Measurements from ENCODE around the gene EDN2.

EDN2 gene

DNA sequence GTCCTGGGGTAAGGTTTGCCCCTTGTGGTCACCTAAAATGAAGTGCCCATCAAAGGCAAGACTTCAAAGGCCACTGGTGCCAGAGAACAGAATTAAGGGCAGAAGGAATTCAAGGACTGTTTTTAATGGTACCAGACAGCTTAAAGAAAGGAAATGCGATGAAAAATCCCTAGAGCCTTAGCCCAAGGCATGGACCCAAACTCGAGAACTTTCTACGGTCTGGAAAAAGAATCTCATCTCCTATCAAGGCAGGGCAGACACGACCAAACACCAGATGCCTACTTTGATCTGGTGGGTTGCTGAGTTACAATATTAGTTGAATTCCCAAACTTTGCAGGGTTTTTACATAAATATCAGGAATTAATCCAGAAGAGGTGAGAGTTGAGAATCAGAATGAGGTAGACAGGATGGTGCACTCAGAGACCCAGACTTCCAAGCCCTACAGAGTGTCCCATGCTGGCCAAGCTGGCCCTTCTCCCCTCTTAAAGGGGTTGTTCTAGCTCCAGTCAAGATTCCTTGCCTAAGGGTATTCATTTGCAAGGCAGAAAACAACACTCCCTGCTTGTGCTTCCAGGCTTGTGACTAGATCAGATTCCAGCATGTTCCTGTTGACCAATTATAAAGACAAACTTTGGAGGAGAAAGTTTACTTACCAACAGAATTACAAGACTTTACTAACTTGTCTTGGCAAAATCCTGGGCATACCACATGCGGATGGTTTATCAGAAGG, 48.0 kb downstream of the EDN2 start:
- Histone ChIP-seq H2AFZ (ENCODE audit: low read length) (no peak overlapping the region), H3F3A (ENCODE audit: low read depth) (no peaks in the 10 kb centered on the region), H3K9ac (ENCODE audit: low read depth, low read length, poor library complexity, severe bottlenecking) (no peak overlapping the region), H3K4me1 (ENCODE audit: insufficient read depth, low read length, poor library complexity, severe bottlenecking) (no peaks in the 10 kb centered on the region), H3K79me2 (ENCODE audit: insufficient read depth, low read length) (no peaks in the 10 kb centered on the region), H3K4me2 (ENCODE audit: low read depth, low read length, poor library complexity, severe bottlenecking) (no peak overlapping the region), H3K4me3 (ENCODE audit: low read length, poor library complexity, severe bottlenecking) (no peak overlapping the region), H3K27me3 (ENCODE audit: insufficient read depth, low read length, poor library complexity, severe bottlenecking) (no peaks in the 10 kb centered on the region), H3K9me3 (ENCODE audit: insufficient read depth, low read depth, low read length) (no peaks in the 10 kb centered on the region), H4K20me1 (ENCODE audit: insufficient read depth, low read length, poor library complexity, severe bottlenecking) (no peaks in the 10 kb centered on the region), H3K9me2 (replicated peaks; ENCODE audit: low read depth, low read length) (no peaks in the 10 kb centered on the region), H3K36me3 (ENCODE audit: insufficient read depth, low read length) (no peaks in the 10 kb centered on the region)
- TF ChIP-seq, protein P1, sequence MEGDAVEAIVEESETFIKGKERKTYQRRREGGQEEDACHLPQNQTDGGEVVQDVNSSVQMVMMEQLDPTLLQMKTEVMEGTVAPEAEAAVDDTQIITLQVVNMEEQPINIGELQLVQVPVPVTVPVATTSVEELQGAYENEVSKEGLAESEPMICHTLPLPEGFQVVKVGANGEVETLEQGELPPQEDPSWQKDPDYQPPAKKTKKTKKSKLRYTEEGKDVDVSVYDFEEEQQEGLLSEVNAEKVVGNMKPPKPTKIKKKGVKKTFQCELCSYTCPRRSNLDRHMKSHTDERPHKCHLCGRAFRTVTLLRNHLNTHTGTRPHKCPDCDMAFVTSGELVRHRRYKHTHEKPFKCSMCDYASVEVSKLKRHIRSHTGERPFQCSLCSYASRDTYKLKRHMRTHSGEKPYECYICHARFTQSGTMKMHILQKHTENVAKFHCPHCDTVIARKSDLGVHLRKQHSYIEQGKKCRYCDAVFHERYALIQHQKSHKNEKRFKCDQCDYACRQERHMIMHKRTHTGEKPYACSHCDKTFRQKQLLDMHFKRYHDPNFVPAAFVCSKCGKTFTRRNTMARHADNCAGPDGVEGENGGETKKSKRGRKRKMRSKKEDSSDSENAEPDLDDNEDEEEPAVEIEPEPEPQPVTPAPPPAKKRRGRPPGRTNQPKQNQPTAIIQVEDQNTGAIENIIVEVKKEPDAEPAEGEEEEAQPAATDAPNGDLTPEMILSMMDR (conservative IDR thresholded peaks at IDR 0.05; ENCODE audit: low read length) = no peak
- no peak for TF ChIP-seq EZH2phosphoT487 (IDR thresholded peaks at IDR 0.05; ENCODE audit: borderline replicate concordance)

DNA sequence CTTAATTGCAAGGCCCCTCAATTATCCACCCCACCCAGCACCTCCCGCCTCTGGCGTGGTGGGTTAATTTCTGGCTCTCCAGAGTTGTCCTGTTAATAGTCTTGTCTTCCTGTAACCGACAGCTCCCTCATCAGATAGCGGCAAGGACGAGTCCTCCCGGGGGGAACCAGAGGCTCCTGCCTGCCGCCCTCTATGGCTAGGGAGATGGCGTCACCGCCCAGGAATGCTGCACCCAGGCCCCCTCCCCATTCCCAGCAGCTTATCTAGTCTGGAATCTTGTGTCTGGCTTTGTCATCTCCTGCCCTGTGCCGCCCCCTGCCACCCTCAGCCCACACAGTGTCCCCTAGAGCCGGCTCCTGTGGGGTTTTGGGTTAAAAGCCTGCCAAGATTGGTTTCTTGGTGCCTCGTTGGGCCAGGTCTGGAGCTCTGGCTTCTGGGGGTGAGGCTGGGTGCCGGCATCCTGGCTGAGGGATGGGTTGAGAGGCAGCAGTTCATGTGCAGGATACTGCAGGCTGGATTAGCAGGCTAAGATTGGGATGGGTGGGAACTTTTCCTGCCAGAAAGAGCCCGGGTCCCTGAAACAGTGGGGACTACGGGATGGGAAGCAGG, 48.8 kb downstream of the EDN2 start:
- no peaks in the 10 kb centered on the region for H3K27me3 ChIP-seq (ENCODE audit: insufficient read depth, low read length, poor library complexity, severe bottlenecking)
- H3K9me2 ChIP-seq (replicated peaks; ENCODE audit: low read depth, low read length) = no peaks in the 10 kb centered on the region
- H3F3A ChIP-seq (ENCODE audit: low read depth) = no peaks in the 10 kb centered on the region
- no peak overlapping the region for H2AFZ ChIP-seq (ENCODE audit: low read length)
- TF ChIP-seq, protein P1 (conservative IDR thresholded peaks at IDR 0.05; ENCODE audit: low read length) = no peak
- TF ChIP-seq EZH2phosphoT487 (IDR thresholded peaks at IDR 0.05; ENCODE audit: borderline replicate concordance) = no peak
- no peaks in the 10 kb centered on the region for H3K4me1 ChIP-seq (ENCODE audit: insufficient read depth, low read length, poor library complexity, severe bottlenecking)
- no peaks in the 10 kb centered on the region for H3K9me3 ChIP-seq (ENCODE audit: insufficient read depth, low read depth, low read length)
- no peaks in the 10 kb centered on the region for H4K20me1 ChIP-seq (ENCODE audit: insufficient read depth, low read length, poor library complexity, severe bottlenecking)
- no peaks in the 10 kb centered on the region for H3K36me3 ChIP-seq (ENCODE audit: insufficient read depth, low read length)
- H3K4me3 ChIP-seq (ENCODE audit: low read length, poor library complexity, severe bottlenecking) = no peak overlapping the region
- H3K9ac ChIP-seq (ENCODE audit: low read depth, low read length, poor library complexity, severe bottlenecking) = no peak overlapping the region
- H3K4me2 ChIP-seq (ENCODE audit: low read depth, low read length, poor library complexity, severe bottlenecking) = no peak overlapping the region
- H3K79me2 ChIP-seq (ENCODE audit: insufficient read depth, low read length) = no peaks in the 10 kb centered on the region

DNA sequence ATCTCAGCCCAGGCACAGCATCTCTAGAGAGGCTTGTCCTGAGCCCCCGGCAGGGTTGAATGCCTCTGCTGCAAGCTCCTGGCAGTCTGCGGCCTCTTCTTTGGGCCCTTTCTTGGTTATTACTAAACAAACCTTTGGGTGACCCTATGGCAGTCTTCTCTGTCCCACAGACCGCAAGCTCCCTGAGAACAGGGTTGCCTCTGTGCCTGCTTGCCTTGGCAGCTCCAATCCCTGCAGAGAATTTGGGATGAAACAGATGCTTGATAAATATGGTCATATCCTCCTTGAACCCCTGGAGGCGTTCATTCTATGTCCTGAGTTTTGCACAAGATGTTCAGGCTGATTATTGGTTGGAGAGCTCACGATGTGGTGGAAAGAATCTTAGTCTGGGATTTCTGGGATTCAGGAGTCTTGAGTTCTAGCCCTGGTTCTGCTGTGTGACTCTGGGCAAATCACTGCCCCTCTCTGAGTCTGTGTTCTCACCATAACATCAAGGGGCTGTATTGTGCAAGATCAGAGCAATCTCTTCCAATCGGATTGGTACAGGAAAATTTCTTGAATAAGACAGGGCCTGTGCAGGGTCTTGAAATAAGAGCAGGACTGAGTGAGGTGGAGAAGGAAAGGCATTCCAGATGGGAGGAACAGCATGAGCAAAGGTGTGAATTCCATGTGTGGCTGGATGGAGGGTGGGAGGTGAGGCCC, 49.6 kb downstream of the EDN2 start:
- Histone ChIP-seq H3K4me2 (ENCODE audit: low read depth, low read length, poor library complexity, severe bottlenecking) (no peak overlapping the region), H3K4me3 (ENCODE audit: low read length, poor library complexity, severe bottlenecking) (no peak overlapping the region), H3F3A (ENCODE audit: low read depth) (no peaks in the 10 kb centered on the region), H3K27me3 (ENCODE audit: insufficient read depth, low read length, poor library complexity, severe bottlenecking) (no peaks in the 10 kb centered on the region), H4K20me1 (ENCODE audit: insufficient read depth, low read length, poor library complexity, severe bottlenecking) (no peaks in the 10 kb centered on the region), H3K9me3 (ENCODE audit: insufficient read depth, low read depth, low read length) (no peaks in the 10 kb centered on the region), H3K9me2 (replicated peaks; ENCODE audit: low read depth, low read length) (no peaks in the 10 kb centered on the region), H3K36me3 (ENCODE audit: insufficient read depth, low read length) (no peaks in the 10 kb centered on the region), H3K9ac (ENCODE audit: low read depth, low read length, poor library complexity, severe bottlenecking) (no peak overlapping the region), H2AFZ (ENCODE audit: low read length) (no peak overlapping the region), H3K4me1 (ENCODE audit: insufficient read depth, low read length, poor library complexity, severe bottlenecking) (no peaks in the 10 kb centered on the region), H3K79me2 (ENCODE audit: insufficient read depth, low read length) (no peaks in the 10 kb centered on the region)
- no peak for TF ChIP-seq EZH2phosphoT487 (IDR thresholded peaks at IDR 0.05; ENCODE audit: borderline replicate concordance)
- TF ChIP-seq, protein P1 (conservative IDR thresholded peaks at IDR 0.05; ENCODE audit: low read length) = no peak
